HEK293 (cell line): ENCODE data around the gene RNH1.

Experiments
- CTCF ChIA-PET: fragments of 350-600 bp; formaldehyde crosslinking; extraction: SDS; loops from one replicate; lab custom pipeline; 2021; ENCODE audit warnings: antibody characterized with exemption; lab: Yijun Ruan, JAX
- POLR2A ChIA-PET: fragments of 300-600 bp; formaldehyde crosslinking; extraction: SDS; loops from one replicate; lab custom pipeline; 2020; ENCODE audit warnings: antibody characterized with exemption, inconsistent platforms; lab: Yijun Ruan, JAX
- H3K27ac ChIP-seq: fragments of 200-500 bp; sonication (Bioruptor generic); 2 replicates; pipeline ENCODE4 v1.5.1; 2014; ENCODE audit warnings: low read depth, low read length, control low read depth, inconsistent platforms; ENCODE audit errors: extremely low read depth
- H3K36me3 ChIP-seq, 2 experiments: fragments of 200-500 bp in 1 of 2; sonication (Bioruptor generic) in 1 of 2; 1 replicate in 1 of 2; 2 replicates in 1 of 2; pipeline ENCODE4 v1.5.1; 2014 to 2017; ENCODE audit warnings: inconsistent platforms in 2 of 2, low read length in 2 of 2; ENCODE audit not compliant: control insufficient read depth in 2 of 2, insufficient read depth in 1 of 2
- H3K4me1 ChIP-seq: fragments of 200-500 bp; sonication (Bioruptor generic); 2 replicates; pipeline ENCODE4 v1.5.1; 2014; ENCODE audit warnings: mild to moderate bottlenecking, low read length, inconsistent platforms; ENCODE audit not compliant: control insufficient read depth, insufficient read depth
- H3K4me3 ChIP-seq: 2 replicates; pipeline ENCODE4 v1.5.1; 2011; ENCODE audit warnings: low read depth, mild to moderate bottlenecking, control low read depth, low read length, moderate library complexity
- H3K9me3 ChIP-seq: fragments of 200-500 bp; sonication (Bioruptor generic); 2 replicates; pipeline ENCODE4 v1.5.1; 2014; ENCODE audit warnings: low read depth, low read length, inconsistent platforms; ENCODE audit not compliant: control insufficient read depth, insufficient read depth
- PRDM1 ChIP-seq: fragments of 450-650 bp; formaldehyde crosslinking; IDR thresholded peaks from 2 replicates; pipeline ENCODE4; 2016; ENCODE audit warnings: missing biosample characterization, missing genetic modification characterization
- RBAK ChIP-seq: fragments of 450-650 bp; formaldehyde crosslinking; IDR thresholded peaks from 2 replicates; pipeline ENCODE4 v1.5.1; 2016; ENCODE audit warnings: missing biosample characterization, missing genetic modification characterization
- ZNF837 ChIP-seq: fragments of 450-650 bp; formaldehyde crosslinking; IDR thresholded peaks from 2 replicates; pipeline ENCODE4 v1.5.1; 2016; ENCODE audit warnings: missing biosample characterization, missing genetic modification characterization
- TF ChIP-seq, protein P1 (sequence below): fragments of 450-650 bp; IDR thresholded peaks from 2 replicates; pipeline ENCODE4 v1.5.1; 2018; ENCODE audit warnings: missing biosample characterization, mild to moderate bottlenecking, missing genetic modification characterization
- TF ChIP-seq, protein P2 (sequence below): fragments of 450-650 bp; formaldehyde crosslinking; IDR thresholded peaks from 2 replicates; pipeline ENCODE4 v1.5.1; 2016; ENCODE audit warnings: missing biosample characterization, missing genetic modification characterization
- TF ChIP-seq, protein P3 (sequence below): fragments of 450-650 bp; formaldehyde crosslinking; IDR thresholded peaks from 2 replicates; pipeline ENCODE4 v1.5.1; 2016; ENCODE audit warnings: missing biosample characterization, missing genetic modification characterization
- TF ChIP-seq, protein P4 (sequence below): sonication (generic); formaldehyde crosslinking; IDR thresholded peaks from 2 replicates; pipeline ENCODE4 v1.8.1; 2022; ENCODE audit warnings: mild to moderate bottlenecking, moderate library complexity, missing genetic modification reagents

The RNH1 gene

DNA sequence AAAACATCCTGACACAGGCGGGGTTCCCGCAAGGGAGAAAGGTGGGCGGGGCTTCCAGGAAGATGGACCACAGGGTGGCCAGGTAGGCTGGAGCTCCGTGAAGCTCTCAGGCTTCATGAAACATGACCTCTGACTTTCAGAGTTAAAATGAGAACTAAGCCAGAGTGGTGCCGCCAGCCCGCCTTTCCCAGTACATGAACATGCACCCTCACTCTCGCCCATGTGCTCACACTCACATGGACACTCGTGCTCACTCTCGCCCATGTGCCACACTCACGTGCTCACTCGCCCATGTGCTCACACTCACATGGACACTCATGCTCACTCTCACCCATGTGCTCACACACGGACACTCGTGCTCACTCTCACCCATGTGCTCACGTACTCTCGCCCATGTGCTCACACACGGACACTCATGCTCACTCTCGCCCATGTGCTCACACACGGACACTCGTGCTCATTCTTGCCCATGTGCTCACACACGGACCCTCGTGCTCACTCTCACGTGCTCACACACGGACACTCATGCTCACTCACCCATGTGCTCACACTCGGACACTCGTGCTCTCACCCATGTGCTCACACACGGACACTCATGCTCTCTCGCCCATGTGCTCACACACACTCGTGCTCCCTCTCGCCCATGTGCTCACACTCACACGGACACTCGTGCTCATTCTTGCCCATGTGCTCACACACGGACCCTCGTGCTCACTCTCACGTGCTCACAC is 10.0 kb downstream of the RNH1 start:
- H3K36me3 ChIP-seq = peaks cover 0 to 89% of the 10 kb centered on the region in 2 experiments; a peak in 1 of 3 replicates
- CTCF ChIA-PET = interaction anchor here (0.6 to 1.2 kb wide), 2 partner anchors 22 to 135 kb away, joined by 3 to 5 read pairs; no protein-coding TSS in a partner anchor

DNA sequence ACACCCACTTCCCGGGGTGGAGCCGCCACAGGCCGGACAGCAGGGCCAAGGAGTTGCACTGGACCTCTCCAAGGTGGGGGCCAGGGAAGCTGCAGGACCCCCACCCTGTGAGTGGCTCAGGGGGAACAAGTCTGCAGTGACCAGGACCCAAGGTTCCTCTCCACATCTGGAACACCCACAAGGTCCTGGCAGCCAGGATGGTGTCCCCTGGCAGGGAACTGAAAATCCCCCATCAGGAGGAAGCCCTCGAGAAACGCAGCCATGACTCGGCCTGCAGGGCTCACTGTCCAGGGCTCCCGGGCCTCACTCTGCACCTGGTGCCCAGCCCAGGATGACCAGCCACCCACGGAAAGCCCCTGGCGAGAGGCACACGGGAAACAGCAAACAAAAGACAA is 11.5 kb downstream of the RNH1 start:
- CTCF ChIA-PET = no interaction called here

More for the DNA sequence above, 10.0 kb downstream of the RNH1 start:
- Histone ChIP-seq H3K4me1 (no peaks in the 10 kb centered on the region), H3K4me3 (no peak overlapping the region)
- POLR2A ChIA-PET = interaction anchor here (0.5 kb wide), 1 partner anchor 244 kb away, joined by 7 read pairs; no protein-coding TSS in a partner anchor
- TF ChIP-seq, protein P1, sequence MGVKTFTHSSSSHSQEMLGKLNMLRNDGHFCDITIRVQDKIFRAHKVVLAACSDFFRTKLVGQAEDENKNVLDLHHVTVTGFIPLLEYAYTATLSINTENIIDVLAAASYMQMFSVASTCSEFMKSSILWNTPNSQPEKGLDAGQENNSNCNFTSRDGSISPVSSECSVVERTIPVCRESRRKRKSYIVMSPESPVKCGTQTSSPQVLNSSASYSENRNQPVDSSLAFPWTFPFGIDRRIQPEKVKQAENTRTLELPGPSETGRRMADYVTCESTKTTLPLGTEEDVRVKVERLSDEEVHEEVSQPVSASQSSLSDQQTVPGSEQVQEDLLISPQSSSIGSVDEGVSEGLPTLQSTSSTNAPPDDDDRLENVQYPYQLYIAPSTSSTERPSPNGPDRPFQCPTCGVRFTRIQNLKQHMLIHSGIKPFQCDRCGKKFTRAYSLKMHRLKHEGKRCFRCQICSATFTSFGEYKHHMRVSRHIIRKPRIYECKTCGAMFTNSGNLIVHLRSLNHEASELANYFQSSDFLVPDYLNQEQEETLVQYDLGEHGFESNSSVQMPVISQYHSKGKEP (tag by site-specific recombination) = no peak
- peak; percentile 96 for TF ChIP-seq PRDM1 (tag by site-specific recombination)
- TF ChIP-seq, all 188 proteins: peak for 1
- no peaks in the 10 kb centered on the region for H3K9me3 ChIP-seq
- no peak overlapping the region for H3K27ac ChIP-seq

DNA sequence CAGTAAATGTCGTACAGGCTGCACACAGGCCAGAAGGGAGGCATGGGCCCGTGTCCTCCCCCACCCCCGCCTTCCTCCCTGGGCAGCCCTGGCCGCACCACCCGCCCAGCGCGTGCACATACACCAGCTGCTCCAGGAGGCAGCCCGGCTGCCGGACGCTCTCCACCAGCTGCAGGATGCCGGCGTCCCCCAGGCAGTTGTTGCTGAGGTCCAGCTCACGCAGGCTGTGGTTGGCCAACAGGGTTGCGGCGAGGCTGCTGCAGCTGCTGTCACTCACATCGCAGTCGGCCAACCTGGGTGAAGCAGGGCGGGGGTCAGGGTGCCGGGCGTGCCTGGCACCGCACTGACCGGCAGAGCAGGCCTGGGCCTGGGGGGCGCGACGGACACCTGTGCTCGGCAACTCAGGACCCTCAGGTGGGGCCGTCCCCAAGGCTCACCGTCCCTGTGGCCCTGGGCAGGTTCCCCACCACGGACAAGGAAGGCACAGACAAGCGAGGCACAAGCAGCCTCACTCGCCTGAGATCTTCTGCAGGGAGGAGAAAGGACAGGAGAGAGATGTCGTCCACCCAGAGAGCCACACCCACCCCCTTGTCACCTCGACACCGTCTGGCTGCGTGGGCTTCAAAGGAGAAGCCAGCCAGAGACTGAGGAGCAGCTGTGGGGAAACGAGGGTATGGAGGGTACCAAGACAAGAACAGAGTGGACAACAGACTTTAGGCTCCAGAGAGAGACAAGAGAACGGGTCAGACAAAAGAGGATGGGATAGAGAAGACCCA is 12.1 kb downstream of the RNH1 start:
- POLR2A ChIA-PET = interaction anchor here (1.6 kb wide), 1 partner anchor 11 kb away, joined by 4 read pairs; no protein-coding TSS in a partner anchor

More for the DNA sequence above, 11.5 kb downstream of the RNH1 start:
- TF ChIP-seq, protein P2, sequence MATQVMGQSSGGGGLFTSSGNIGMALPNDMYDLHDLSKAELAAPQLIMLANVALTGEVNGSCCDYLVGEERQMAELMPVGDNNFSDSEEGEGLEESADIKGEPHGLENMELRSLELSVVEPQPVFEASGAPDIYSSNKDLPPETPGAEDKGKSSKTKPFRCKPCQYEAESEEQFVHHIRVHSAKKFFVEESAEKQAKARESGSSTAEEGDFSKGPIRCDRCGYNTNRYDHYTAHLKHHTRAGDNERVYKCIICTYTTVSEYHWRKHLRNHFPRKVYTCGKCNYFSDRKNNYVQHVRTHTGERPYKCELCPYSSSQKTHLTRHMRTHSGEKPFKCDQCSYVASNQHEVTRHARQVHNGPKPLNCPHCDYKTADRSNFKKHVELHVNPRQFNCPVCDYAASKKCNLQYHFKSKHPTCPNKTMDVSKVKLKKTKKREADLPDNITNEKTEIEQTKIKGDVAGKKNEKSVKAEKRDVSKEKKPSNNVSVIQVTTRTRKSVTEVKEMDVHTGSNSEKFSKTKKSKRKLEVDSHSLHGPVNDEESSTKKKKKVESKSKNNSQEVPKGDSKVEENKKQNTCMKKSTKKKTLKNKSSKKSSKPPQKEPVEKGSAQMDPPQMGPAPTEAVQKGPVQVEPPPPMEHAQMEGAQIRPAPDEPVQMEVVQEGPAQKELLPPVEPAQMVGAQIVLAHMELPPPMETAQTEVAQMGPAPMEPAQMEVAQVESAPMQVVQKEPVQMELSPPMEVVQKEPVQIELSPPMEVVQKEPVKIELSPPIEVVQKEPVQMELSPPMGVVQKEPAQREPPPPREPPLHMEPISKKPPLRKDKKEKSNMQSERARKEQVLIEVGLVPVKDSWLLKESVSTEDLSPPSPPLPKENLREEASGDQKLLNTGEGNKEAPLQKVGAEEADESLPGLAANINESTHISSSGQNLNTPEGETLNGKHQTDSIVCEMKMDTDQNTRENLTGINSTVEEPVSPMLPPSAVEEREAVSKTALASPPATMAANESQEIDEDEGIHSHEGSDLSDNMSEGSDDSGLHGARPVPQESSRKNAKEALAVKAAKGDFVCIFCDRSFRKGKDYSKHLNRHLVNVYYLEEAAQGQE = 0 out of 2 replicates have a peak, but pooled peaks have one; percentile 20
- TF ChIP-seq, protein P3, sequence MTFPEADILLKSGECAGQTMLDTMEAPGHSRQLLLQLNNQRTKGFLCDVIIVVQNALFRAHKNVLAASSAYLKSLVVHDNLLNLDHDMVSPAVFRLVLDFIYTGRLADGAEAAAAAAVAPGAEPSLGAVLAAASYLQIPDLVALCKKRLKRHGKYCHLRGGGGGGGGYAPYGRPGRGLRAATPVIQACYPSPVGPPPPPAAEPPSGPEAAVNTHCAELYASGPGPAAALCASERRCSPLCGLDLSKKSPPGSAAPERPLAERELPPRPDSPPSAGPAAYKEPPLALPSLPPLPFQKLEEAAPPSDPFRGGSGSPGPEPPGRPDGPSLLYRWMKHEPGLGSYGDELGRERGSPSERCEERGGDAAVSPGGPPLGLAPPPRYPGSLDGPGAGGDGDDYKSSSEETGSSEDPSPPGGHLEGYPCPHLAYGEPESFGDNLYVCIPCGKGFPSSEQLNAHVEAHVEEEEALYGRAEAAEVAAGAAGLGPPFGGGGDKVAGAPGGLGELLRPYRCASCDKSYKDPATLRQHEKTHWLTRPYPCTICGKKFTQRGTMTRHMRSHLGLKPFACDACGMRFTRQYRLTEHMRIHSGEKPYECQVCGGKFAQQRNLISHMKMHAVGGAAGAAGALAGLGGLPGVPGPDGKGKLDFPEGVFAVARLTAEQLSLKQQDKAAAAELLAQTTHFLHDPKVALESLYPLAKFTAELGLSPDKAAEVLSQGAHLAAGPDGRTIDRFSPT (tag by site-specific recombination) = no peak
- H3K4me1 ChIP-seq = no peaks in the 10 kb centered on the region
- H3K4me3 ChIP-seq = no peak overlapping the region
- peaks cover 0 to 85% of the 10 kb centered on the region in 2 experiments; a peak in 1 of 3 replicates for H3K36me3 ChIP-seq
- H3K9me3 ChIP-seq = no peaks in the 10 kb centered on the region
- POLR2A ChIA-PET = interaction anchor here (1.6 kb wide), 1 partner anchor 11 kb away, joined by 4 read pairs; no protein-coding TSS in a partner anchor
- no peak overlapping the region for H3K27ac ChIP-seq

More for the DNA sequence above, 12.1 kb downstream of the RNH1 start:
- Histone ChIP-seq H3K9me3 (no peaks in the 10 kb centered on the region), H3K27ac (no peak overlapping the region), H3K4me3 (no peak overlapping the region)
- CTCF ChIA-PET = no interaction called here
- no peak for TF ChIP-seq RBAK
- no peak for TF ChIP-seq ZNF837 (tag by site-specific recombination)
- TF ChIP-seq, protein P4, sequence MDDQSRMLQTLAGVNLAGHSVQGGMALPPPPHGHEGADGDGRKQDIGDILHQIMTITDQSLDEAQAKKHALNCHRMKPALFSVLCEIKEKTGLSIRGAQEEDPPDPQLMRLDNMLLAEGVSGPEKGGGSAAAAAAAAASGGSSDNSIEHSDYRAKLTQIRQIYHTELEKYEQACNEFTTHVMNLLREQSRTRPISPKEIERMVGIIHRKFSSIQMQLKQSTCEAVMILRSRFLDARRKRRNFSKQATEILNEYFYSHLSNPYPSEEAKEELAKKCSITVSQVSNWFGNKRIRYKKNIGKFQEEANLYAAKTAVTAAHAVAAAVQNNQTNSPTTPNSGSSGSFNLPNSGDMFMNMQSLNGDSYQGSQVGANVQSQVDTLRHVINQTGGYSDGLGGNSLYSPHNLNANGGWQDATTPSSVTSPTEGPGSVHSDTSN = 0 out of 2 replicates have a peak, but pooled peaks have one; percentile 33
- TF ChIP-seq, all 188 proteins: peak for 1
- H3K36me3 ChIP-seq = peaks cover 0 to 85% of the 10 kb centered on the region in 2 experiments; a peak in 1 of 3 replicates
- no peaks in the 10 kb centered on the region for H3K4me1 ChIP-seq
